Body of pancreas (tissue), 4 donors: ENCODE data around the gene GPR21. TPM values are rescaled to one million over a fixed set of nuclear protein-coding genes. Genes with fewer than 3 reads are reported as not detected.

Source experiments
- ATAC-seq: fragments of 150-250 bp; one replicate; pipeline ENCODE4 v1.9.1; 2016
- DNase-seq, 4 donors: peaks; one replicate each; pipeline ENCODE4 v3.0.0-alpha.2; 2019
- H3K27ac ChIP-seq, 4 donors: fragments of 200-600 bp; sonication (generic); 1 replicate in 3 of 4; 2 replicates in 1 of 4; pipeline versions ENCODE4 v1.5.1 to v1.6.1; 2016 to 2019; ENCODE audit warnings: mild to moderate bottlenecking in 1 of 4, mixed read lengths in 1 of 4, moderate library complexity in 1 of 4
- H3K27me3 ChIP-seq, 2 donors: fragments of 200-600 bp; sonication (generic); one replicate each; pipeline ENCODE4 v1.6.0; 2016; ENCODE audit warnings: mild to moderate bottlenecking in 1 of 2
- H3K36me3 ChIP-seq, 2 donors: fragments of 200-600 bp; sonication (generic); replicated peaks in 1 of 2; 2 replicates each; pipeline ENCODE4 v1.5.1; 2016; ENCODE audit warnings: low read depth in 2 of 2; ENCODE audit not compliant: insufficient read depth in 1 of 2
- H3K4me1 ChIP-seq: fragments of 200-600 bp; sonication (generic); one replicate; pipeline ENCODE4 v1.6.0; 2016
- H3K4me3 ChIP-seq, 2 donors: fragments of 200-600 bp; sonication (generic); 1 replicate in 1 of 2; 2 replicates in 1 of 2; pipeline ENCODE4 v1.5.1; 2016 to 2019
- H3K9me3 ChIP-seq, 3 donors: fragments of 200-600 bp; sonication (generic); 1 replicate in 2 of 3; 2 replicates in 1 of 3; pipeline ENCODE4 v1.5.1; 2016
- POLR2A ChIP-seq, 3 donors: fragments of 450-650 bp; IDR thresholded peaks; one replicate each; pipeline ENCODE4 v1.6.1; 2016; ENCODE audit warnings: antibody characterized with exemption in 3 of 3, mild to moderate bottlenecking in 2 of 3
- WGBS, 2 donors: methylation state at CpG; one replicate each; pipeline ENCODE4 v1.1.5; 2017; 5-methylcytosine and 5-hydroxymethylcytosine counted together
- intact Hi-C: fragments of 100-400 bp; cut with DNase I; formaldehyde crosslinking; loops from one replicate; pipeline ENCODE4 v1.15.1; 2023
- total RNA-seq, 2 donors: library from RNA; depleted of rRNA; stranded (reverse); fragments of >200 nt; gene quantifications; one replicate each; pipeline ENCODE4 v1.1.0, GENCODE V29; 2016
- TF ChIP-seq, protein P1 (sequence below), 7 experiments: fragments of 450-650 bp in 4 of 7; fragments of 200-600 bp in 3 of 7; sonication (generic) in 3 of 7; IDR thresholded peaks; one replicate each; pipeline ENCODE4 v1.5.1; 2016 to 2019; ENCODE audit warnings: antibody characterized with exemption in 7 of 7

The GPR21 gene
- total RNA-seq, 2 donors from 2014 or later, result not detected

DNA sequence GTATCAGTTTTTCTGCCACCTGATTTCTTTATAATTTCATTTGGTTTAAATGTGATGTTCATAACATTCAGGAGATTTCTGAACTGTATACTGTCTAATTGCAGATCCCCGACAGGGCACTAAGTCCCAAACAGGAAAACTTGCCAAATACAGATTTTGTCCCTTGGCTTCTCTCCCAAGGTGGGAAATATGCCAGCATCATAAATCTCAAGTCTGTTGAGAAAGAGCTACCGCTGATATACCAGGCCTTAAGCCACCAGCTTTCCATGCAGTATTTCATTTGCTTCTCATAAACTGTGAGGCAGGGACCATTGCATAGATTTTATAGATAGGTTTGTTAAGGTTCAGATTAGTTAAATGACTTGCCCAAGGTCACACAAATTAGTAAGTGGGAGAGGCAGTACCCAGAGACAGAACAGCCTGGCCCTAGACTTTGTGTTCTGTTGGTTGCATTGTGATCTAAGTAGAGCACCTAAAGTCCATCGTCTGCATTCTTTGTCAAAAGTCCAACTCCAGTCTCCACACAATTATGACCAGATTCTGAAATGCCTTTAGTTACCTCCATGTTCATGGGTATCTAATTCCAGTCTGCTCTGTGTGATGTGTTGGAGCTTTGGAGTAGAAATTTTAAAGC lies 16.2 kb downstream of the GPR21 start:
- DNase-seq (peak; percentile 53 to 64 (median 56)), ATAC-seq (peak; percentile 68)
- H3K4me1 ChIP-seq, result peaks cover 30% of the 10 kb centered on the region
- peak overlapping the region in 1 of 4 donors; percentile 9 for H3K27ac ChIP-seq
- no peaks in the 10 kb centered on the region for H3K36me3 ChIP-seq
- TF ChIP-seq, protein P1, sequence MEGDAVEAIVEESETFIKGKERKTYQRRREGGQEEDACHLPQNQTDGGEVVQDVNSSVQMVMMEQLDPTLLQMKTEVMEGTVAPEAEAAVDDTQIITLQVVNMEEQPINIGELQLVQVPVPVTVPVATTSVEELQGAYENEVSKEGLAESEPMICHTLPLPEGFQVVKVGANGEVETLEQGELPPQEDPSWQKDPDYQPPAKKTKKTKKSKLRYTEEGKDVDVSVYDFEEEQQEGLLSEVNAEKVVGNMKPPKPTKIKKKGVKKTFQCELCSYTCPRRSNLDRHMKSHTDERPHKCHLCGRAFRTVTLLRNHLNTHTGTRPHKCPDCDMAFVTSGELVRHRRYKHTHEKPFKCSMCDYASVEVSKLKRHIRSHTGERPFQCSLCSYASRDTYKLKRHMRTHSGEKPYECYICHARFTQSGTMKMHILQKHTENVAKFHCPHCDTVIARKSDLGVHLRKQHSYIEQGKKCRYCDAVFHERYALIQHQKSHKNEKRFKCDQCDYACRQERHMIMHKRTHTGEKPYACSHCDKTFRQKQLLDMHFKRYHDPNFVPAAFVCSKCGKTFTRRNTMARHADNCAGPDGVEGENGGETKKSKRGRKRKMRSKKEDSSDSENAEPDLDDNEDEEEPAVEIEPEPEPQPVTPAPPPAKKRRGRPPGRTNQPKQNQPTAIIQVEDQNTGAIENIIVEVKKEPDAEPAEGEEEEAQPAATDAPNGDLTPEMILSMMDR (IDR thresholded peaks at IDR 0.05), result no peak
- 7 to 10% methylated on average over 3 of the region's 3 CpGs for WGBS, 2 donors
- no peaks in the 10 kb centered on the region for H3K9me3 ChIP-seq
- no peaks in the 10 kb centered on the region for H3K27me3 ChIP-seq
- intact Hi-C loops, result no loop called here
- no peak overlapping the region for H3K4me3 ChIP-seq

DNA sequence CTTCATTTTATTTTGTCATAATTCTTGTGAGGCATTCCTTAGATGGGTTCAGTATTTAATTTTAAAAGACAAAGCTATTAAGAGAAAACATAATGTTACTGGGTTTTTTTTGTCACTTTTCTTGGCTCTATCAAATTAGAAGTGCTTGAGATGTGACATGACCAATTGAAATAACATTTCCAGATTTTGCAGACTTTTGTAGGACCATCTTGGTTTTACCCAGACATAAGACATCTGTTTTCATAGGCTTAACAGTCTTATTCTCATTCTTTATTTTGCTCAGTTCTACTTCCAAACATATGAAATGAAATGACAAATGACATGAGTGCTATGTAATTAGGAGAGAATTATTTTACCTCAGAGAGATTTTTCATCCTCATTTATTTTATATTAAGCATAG lies 19.6 kb downstream of the GPR21 start:
- TF ChIP-seq POLR2A (IDR thresholded peaks at IDR 0.05), result no peak
- TF ChIP-seq, protein P1 (IDR thresholded peaks at IDR 0.05), result no peak
- ATAC-seq (no peak), DNase-seq (no peak)
- H3K9me3 ChIP-seq, result no peaks in the 10 kb centered on the region
- no peaks in the 10 kb centered on the region for H3K27me3 ChIP-seq
- no peak overlapping the region for H3K4me3 ChIP-seq
- intact Hi-C loops, result no loop called here
- H3K36me3 ChIP-seq, result no peaks in the 10 kb centered on the region
- no peak overlapping the region for H3K27ac ChIP-seq
- peaks cover 20% of the 10 kb centered on the region for H3K4me1 ChIP-seq

DNA sequence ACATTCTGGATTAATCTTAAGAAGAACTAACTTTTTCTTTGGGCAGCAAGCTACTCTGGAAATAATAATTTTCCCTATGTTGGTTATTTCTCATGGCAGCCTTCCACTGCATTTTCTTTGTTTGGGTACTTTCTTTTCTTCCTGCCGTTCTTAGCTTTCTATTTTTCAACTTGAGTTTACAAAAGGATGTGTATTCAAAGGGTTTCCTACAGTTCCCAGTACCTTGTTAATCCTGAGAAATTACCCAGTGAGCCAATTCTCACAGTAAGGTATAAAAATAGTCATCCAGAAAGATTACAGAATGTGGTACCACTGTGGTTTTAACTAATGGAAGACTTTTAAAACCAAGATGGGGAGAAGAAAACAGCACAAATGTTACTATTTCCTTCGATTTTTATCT lies 20.2 kb downstream of the GPR21 start:
- Histone ChIP-seq H3K36me3 (no peaks in the 10 kb centered on the region), H3K9me3 (no peaks in the 10 kb centered on the region), H3K4me1 (peaks cover 20% of the 10 kb centered on the region), H3K27me3 (no peaks in the 10 kb centered on the region), H3K4me3 (no peak overlapping the region), H3K27ac (no peak overlapping the region)
- intact Hi-C loops, result no loop called here
- DNase-seq, result no peak
- WGBS, 2 donors, result 48 to 58% methylated on average over 2 of the region's 2 CpGs
- ATAC-seq, result no peak
- TF ChIP-seq, protein P1 (IDR thresholded peaks at IDR 0.05), result no peak
- TF ChIP-seq POLR2A (IDR thresholded peaks at IDR 0.05), result no peak

DNA sequence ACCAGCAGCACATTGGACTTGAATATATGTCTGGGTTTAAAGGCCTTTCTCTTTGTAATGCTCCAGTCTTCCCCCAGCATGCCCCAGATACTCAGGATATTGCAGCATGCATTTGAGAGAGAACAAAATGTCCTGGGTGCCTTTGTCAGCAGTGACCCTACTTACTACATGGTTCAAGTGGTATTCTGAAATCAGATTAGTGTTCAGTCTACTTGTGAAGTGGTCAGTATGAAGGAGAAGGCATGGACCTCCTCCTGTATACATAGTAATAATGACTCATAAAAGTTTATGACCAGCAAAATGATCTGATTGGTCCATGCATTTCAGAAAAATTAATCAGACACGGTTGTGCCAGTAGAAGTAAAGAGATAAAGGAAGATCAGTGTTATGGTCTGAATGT lies 25.4 kb downstream of the GPR21 start:
- TF ChIP-seq POLR2A (IDR thresholded peaks at IDR 0.05), result no peak
- TF ChIP-seq, protein P1 (IDR thresholded peaks at IDR 0.05), result no peak
- Histone ChIP-seq H3K9me3 (no peaks in the 10 kb centered on the region), H3K27me3 (no peaks in the 10 kb centered on the region), H3K4me1 (no peaks in the 10 kb centered on the region), H3K4me3 (no peak overlapping the region), H3K27ac (no peak overlapping the region), H3K36me3 (no peaks in the 10 kb centered on the region)
- peak in 1 of 4 donors; percentile 5 for DNase-seq
- ATAC-seq, result no peak
- intact Hi-C loops, result no loop called here
- WGBS, 2 donors, result 78 to 92% methylated on average over 1 of the region's 1 CpG
